Osteocyte (in vitro differentiated cells): Measurements from ENCODE around the gene DEPDC5. TPM values are rescaled to one million over a fixed set of nuclear protein-coding genes. Genes with fewer than 3 reads are reported as not detected.

Source experiments
- DNase-seq: peaks from one replicate; pipeline ENCODE4 v3.0.0; 2021; ENCODE audit warnings: mixed read lengths; ENCODE audit not compliant: unreplicated experiment; ENCODE audit errors: extremely low spot score
- H3K27ac Mint-ChIP-seq: one replicate; pipeline ENCODE4 v1.8.0; 2021; ENCODE audit warnings: mild to moderate bottlenecking, mixed read lengths; ENCODE audit not compliant: unreplicated experiment
- H3K27me3 Mint-ChIP-seq: one replicate; pipeline ENCODE4 v1.8.0; 2021; ENCODE audit warnings: mixed read lengths; ENCODE audit not compliant: unreplicated experiment
- H3K36me3 Mint-ChIP-seq: one replicate; pipeline ENCODE4 v1.8.0; 2021; ENCODE audit warnings: mixed read lengths; ENCODE audit not compliant: unreplicated experiment
- H3K4me1 Mint-ChIP-seq: one replicate; pipeline ENCODE4 v1.8.0; 2021; ENCODE audit warnings: mixed read lengths; ENCODE audit not compliant: unreplicated experiment
- H3K4me3 Mint-ChIP-seq: one replicate; pipeline ENCODE4 v1.8.0; 2021; ENCODE audit warnings: mild to moderate bottlenecking, moderate library complexity, mixed read lengths; ENCODE audit not compliant: unreplicated experiment
- H3K9me3 Mint-ChIP-seq: one replicate; pipeline ENCODE4 v1.8.0; 2021; ENCODE audit warnings: mixed read lengths; ENCODE audit not compliant: unreplicated experiment
- total RNA-seq: library from RNA; stranded (reverse); gene quantifications from 2 replicates; pipeline ENCODE4 v1.2.1, GENCODE V29; 2021
- TF ChIP-seq, protein P1 (sequence below): fragments of 200-600 bp; sonication (generic); IDR thresholded peaks from 2 replicates; pipeline ENCODE4 v1.5.0; 2021; ENCODE audit warnings: antibody characterized with exemption, mild to moderate bottlenecking, moderate library complexity

DEPDC5 gene
- total RNA-seq, 1 donor from 2014 or later: 30.7 TPM

GRCh38 chr22:31883989-31884388, 130.2 kb downstream of the DEPDC5 start:
- H3K4me1 Mint-ChIP-seq: peaks cover 13% of the 10 kb centered on the region
- H3K9me3 Mint-ChIP-seq: no peaks in the 10 kb centered on the region
- H3K27me3 Mint-ChIP-seq: no peaks in the 10 kb centered on the region
- H3K4me3 Mint-ChIP-seq: no peak overlapping the region
- TF ChIP-seq, protein P1, sequence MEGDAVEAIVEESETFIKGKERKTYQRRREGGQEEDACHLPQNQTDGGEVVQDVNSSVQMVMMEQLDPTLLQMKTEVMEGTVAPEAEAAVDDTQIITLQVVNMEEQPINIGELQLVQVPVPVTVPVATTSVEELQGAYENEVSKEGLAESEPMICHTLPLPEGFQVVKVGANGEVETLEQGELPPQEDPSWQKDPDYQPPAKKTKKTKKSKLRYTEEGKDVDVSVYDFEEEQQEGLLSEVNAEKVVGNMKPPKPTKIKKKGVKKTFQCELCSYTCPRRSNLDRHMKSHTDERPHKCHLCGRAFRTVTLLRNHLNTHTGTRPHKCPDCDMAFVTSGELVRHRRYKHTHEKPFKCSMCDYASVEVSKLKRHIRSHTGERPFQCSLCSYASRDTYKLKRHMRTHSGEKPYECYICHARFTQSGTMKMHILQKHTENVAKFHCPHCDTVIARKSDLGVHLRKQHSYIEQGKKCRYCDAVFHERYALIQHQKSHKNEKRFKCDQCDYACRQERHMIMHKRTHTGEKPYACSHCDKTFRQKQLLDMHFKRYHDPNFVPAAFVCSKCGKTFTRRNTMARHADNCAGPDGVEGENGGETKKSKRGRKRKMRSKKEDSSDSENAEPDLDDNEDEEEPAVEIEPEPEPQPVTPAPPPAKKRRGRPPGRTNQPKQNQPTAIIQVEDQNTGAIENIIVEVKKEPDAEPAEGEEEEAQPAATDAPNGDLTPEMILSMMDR: no peak
- H3K27ac Mint-ChIP-seq: no peak overlapping the region
- DNase-seq: no peak
- H3K36me3 Mint-ChIP-seq: peaks cover 26% of the 10 kb centered on the region

DNA sequence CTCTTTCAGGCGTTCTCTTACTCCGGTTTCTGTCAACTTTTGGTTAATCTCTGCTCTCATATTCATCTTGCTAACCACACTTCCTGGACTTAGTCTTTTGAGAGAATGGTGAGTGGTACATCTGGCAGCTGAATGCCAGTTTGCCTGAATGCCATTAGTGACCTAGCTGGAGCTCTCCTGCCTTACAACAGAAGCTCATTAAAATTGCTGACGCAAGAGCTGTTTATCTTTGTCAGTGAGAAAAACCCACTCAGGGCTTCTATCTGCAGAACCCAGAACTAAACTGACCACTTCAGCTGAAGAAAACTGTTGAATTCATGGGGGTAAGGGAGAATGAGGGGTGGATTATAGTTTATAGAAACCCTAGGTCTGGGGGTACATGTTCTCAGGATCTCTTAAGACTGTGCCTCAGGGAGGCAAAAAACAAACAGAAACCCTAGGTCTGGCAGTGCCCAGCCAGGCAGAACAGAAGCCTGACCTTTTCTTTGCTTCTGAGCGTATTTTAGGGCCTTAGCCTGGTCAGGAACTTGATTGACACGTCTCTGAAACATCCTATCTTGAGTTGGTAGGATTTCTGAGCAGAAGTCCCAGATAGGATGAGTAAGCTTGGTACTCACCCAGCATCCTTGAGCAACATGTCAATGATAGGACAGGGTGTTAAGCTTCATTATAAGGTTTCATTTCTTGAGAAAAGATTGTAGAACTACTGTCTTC, 137.7 kb downstream of the DEPDC5 start:
- H3K4me3 Mint-ChIP-seq: no peak overlapping the region
- peaks cover 17% of the 10 kb centered on the region for H3K4me1 Mint-ChIP-seq
- H3K36me3 Mint-ChIP-seq: peaks cover 17% of the 10 kb centered on the region
- H3K27me3 Mint-ChIP-seq: no peaks in the 10 kb centered on the region
- H3K9me3 Mint-ChIP-seq: no peaks in the 10 kb centered on the region
- no peak overlapping the region for H3K27ac Mint-ChIP-seq
- DNase-seq: no peak
- TF ChIP-seq, protein P1: no peak

DNA sequence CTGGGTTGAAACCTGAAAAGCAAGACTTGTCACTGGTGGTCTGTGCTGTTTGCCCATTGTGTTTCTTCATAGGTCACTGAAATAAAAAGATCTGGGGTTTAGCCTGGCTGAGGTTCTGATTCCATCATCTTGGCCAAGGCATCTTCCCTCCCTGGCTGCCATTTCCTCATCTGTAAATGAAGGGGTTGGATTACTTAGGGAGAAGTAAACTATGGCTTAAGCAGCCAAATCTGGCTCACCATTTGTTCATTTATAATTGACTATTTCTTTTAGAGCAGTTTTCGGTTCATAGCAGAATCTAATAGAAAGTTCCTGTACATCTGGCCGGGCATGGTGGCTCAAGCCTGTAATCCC, 138.2 kb downstream of the DEPDC5 start:
- DNase-seq: no peak
- Mint-ChIP-seq H3K4me1 (peaks cover 17% of the 10 kb centered on the region), H3K9me3 (no peaks in the 10 kb centered on the region), H3K27me3 (no peaks in the 10 kb centered on the region), H3K27ac (no peak overlapping the region), H3K36me3 (peaks cover 17% of the 10 kb centered on the region), H3K4me3 (no peak overlapping the region)
- TF ChIP-seq, protein P1: no peak

DNA sequence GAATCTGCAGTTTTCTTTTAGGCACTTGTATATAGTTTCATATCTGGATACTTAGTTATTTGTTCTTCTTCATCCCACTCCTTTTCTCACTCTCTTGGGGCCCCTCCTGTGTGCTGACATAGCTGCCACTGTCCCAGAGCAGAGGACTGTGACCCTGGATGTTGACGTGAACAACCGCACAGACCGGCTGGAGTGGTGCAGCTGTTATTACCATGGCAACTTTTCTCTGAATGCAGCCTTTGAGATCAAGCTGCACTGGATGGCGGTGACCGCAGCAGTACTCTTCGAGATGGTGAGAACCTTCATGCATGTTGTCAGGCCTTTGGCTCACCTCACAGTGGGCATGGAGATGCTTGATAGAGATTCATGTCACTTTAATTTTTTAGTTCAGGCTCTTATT, 139.6 kb downstream of the DEPDC5 start:
- H3K36me3 Mint-ChIP-seq: peaks cover 19% of the 10 kb centered on the region
- TF ChIP-seq, protein P1: no peak
- H3K27ac Mint-ChIP-seq: peak overlapping the region; percentile 31
- H3K27me3 Mint-ChIP-seq: no peaks in the 10 kb centered on the region
- no peak overlapping the region for H3K4me3 Mint-ChIP-seq
- peaks cover 10% of the 10 kb centered on the region for H3K4me1 Mint-ChIP-seq
- DNase-seq: no peak
- H3K9me3 Mint-ChIP-seq: no peaks in the 10 kb centered on the region

DNA sequence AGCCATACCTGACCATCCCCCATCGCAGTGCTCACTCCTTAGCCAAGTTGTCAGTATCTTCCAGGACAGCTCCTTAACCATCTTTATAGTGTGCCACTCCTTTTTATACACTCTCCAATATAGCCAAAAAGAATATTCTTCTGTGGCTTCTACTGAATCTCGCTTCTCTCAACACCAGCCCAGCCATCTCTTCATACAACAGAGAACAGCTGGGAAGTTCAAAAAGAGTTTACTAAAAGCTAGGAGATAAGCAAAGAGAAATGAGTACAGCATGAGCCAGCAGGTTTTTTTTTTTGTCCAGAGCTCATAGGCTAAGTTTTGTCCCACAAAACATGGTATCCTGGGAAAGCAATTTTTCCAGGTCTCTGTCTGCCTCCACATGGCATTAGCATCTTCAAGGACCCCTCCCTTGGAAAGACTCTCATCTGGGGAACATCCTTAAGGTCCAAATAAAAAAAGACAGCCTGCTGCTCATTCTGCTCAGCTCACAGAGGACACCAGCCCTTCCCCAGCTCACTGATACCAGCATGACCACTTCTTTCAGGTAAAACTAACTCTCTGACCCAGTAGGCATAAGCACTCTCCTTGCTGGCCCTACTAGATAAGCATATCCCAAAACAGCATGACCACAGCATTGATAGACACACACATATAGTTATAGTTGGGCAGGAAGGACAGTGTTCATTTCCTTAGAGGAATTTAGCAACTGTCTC, 141.7 kb downstream of the DEPDC5 start:
- H3K27me3 Mint-ChIP-seq: no peaks in the 10 kb centered on the region
- TF ChIP-seq, protein P1: no peak
- peaks cover 19% of the 10 kb centered on the region for H3K36me3 Mint-ChIP-seq
- H3K4me1 Mint-ChIP-seq: peaks cover 8% of the 10 kb centered on the region
- no peak overlapping the region for H3K27ac Mint-ChIP-seq
- H3K9me3 Mint-ChIP-seq: no peaks in the 10 kb centered on the region
- no peak for DNase-seq
- H3K4me3 Mint-ChIP-seq: no peak overlapping the region
